Osteoblast (primary cell): Measurements from ENCODE around the gene CLINT1. TPM values are rescaled to one million over a fixed set of nuclear protein-coding genes. Genes with fewer than 3 reads are reported as not detected.

Experiments used
- DNase-seq: peaks from one replicate; pipeline ENCODE4 v3.0.0; 2011; ENCODE audit warnings: low spot score, mixed read lengths; ENCODE audit not compliant: insufficient read length; ENCODE audit errors: missing footprints
- H2AFZ ChIP-seq: 2 replicates; pipeline ENCODE4 v1.6.0; 2011; ENCODE audit warnings: mild to moderate bottlenecking, low read length
- H3K27ac ChIP-seq: 2 replicates; pipeline ENCODE4 v1.5.1; 2011; ENCODE audit warnings: mild to moderate bottlenecking, low read depth, low read length, moderate library complexity
- H3K27me3 ChIP-seq: 2 replicates; pipeline ENCODE4 v1.6.0; 2012; ENCODE audit warnings: mild to moderate bottlenecking, control low read depth, inconsistent platforms, low read length, moderate library complexity; ENCODE audit not compliant: insufficient read depth
- H3K36me3 ChIP-seq: 2 replicates; pipeline ENCODE4 v1.5.1; 2011; ENCODE audit warnings: mild to moderate bottlenecking, low read length, control low read depth, moderate library complexity; ENCODE audit not compliant: insufficient read depth
- H3K4me1 ChIP-seq: 2 replicates; pipeline ENCODE4 v1.5.1; 2011; ENCODE audit warnings: mild to moderate bottlenecking, low read length, control low read depth, moderate library complexity; ENCODE audit not compliant: insufficient read depth
- H3K4me2 ChIP-seq: 2 replicates; pipeline ENCODE4 v1.6.0; 2011; ENCODE audit warnings: mild to moderate bottlenecking, low read length; ENCODE audit not compliant: insufficient read depth
- H3K4me3 ChIP-seq: fragments of 200-600 bp; sonication (generic); 3 replicates; pipeline ENCODE4 v1.5.1; 2012; ENCODE audit warnings: mild to moderate bottlenecking, low read length, inconsistent platforms; ENCODE audit not compliant: insufficient read depth
- H3K79me2 ChIP-seq: 2 replicates; pipeline ENCODE4 v1.6.0; 2012; ENCODE audit warnings: mild to moderate bottlenecking, low read length, control low read depth, inconsistent platforms; ENCODE audit not compliant: insufficient read depth
- H3K9me3 ChIP-seq: 2 replicates; pipeline ENCODE4 v1.5.1; 2011; ENCODE audit warnings: low read depth, low read length, control low read depth
- H4K20me1 ChIP-seq: 2 replicates; pipeline ENCODE4 v1.6.0; 2012; ENCODE audit warnings: mild to moderate bottlenecking, low read length, control low read depth; ENCODE audit not compliant: insufficient read depth
- total RNA-seq: library from RNA; depleted of rRNA; stranded (reverse); fragments of >200 nt; gene quantifications from 2 replicates; pipeline ENCODE4 v1.2.3, GENCODE V29; 2012
- TF ChIP-seq, protein P1 (sequence below): IDR thresholded peaks from 2 replicates; pipeline ENCODE4 v1.5.1; 2011; ENCODE audit warnings: mild to moderate bottlenecking, low read depth, low read length, moderate library complexity; ENCODE audit errors: extremely low read depth

Gene CLINT1
- total RNA-seq, 1 donor: 85.4 TPM

DNA sequence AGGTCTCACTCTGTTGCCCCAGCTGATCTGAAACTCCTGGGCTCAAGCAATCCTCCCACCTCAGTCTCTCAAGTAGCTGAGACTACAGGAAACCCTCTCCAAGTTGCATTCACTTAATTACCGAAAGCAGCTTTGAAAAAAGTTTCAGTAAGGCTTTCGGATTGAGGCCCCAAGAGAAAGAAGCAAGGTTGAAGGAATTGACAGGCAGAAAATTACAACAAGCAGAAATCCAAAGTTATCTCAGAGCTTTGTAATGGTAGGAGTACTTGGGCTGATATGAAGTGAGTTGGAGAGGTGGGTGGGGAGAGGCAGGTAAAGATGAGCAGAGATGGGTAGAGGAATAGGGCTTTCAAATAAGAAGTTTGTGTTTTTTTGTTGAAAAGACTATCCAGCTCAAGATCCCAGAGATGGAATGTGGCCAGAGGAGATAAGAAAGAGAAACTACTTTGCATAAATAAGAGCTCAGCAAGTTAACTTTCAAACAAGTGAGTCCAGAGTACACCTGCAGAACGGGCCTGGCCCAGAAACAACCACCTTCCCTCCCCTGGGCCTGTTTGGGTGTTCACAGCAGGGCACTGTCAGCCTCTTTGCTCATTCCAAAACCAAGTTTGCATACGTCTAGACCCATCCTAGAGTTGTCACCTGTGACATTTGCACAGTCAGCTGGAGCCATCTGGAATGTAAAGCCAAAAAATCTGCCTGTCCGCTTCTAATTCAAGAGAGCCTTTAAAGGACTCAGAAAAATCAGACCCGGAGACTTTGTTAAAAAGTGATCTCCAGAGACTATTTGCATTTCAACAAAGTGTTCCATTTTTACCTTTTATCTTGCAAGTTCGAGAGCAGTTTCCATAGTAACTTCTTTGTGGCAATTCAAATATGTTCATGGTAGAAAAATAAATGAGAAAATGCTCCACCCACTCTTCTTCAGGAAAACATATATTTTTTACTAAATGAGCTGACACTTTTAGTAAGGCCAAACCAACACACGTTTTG, 2.2 kb upstream of the CLINT1 start:
- TF ChIP-seq, protein P1, sequence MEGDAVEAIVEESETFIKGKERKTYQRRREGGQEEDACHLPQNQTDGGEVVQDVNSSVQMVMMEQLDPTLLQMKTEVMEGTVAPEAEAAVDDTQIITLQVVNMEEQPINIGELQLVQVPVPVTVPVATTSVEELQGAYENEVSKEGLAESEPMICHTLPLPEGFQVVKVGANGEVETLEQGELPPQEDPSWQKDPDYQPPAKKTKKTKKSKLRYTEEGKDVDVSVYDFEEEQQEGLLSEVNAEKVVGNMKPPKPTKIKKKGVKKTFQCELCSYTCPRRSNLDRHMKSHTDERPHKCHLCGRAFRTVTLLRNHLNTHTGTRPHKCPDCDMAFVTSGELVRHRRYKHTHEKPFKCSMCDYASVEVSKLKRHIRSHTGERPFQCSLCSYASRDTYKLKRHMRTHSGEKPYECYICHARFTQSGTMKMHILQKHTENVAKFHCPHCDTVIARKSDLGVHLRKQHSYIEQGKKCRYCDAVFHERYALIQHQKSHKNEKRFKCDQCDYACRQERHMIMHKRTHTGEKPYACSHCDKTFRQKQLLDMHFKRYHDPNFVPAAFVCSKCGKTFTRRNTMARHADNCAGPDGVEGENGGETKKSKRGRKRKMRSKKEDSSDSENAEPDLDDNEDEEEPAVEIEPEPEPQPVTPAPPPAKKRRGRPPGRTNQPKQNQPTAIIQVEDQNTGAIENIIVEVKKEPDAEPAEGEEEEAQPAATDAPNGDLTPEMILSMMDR: no peak
- Histone ChIP-seq H3K4me3 (no peak overlapping the region), H3K27ac (no peak overlapping the region), H3K79me2 (peaks cover 29% of the 10 kb centered on the region), H3K4me2 (no peak overlapping the region), H4K20me1 (peaks cover 19% of the 10 kb centered on the region), H3K9me3 (no peaks in the 10 kb centered on the region), H3K27me3 (no peaks in the 10 kb centered on the region), H2AFZ (no peak overlapping the region), H3K36me3 (no peaks in the 10 kb centered on the region), H3K4me1 (peaks cover 16% of the 10 kb centered on the region)
- no peak for DNase-seq

GRCh38 chr5:157859227-157859575, 256 bp upstream of the CLINT1 start:
- Histone ChIP-seq H3K79me2 (peaks cover 48% of the 10 kb centered on the region), H4K20me1 (peaks cover 35% of the 10 kb centered on the region), H3K4me1 (peaks cover 19% of the 10 kb centered on the region), H3K27ac (no peak overlapping the region), H3K36me3 (no peaks in the 10 kb centered on the region), H3K4me2 (peak overlapping the region; percentile 85), H3K27me3 (no peaks in the 10 kb centered on the region), H3K4me3 (peak overlapping the region; percentile 90), H2AFZ (peak overlapping the region; percentile 89), H3K9me3 (no peaks in the 10 kb centered on the region)
- no peak for DNase-seq
- TF ChIP-seq, protein P1: no peak

DNA sequence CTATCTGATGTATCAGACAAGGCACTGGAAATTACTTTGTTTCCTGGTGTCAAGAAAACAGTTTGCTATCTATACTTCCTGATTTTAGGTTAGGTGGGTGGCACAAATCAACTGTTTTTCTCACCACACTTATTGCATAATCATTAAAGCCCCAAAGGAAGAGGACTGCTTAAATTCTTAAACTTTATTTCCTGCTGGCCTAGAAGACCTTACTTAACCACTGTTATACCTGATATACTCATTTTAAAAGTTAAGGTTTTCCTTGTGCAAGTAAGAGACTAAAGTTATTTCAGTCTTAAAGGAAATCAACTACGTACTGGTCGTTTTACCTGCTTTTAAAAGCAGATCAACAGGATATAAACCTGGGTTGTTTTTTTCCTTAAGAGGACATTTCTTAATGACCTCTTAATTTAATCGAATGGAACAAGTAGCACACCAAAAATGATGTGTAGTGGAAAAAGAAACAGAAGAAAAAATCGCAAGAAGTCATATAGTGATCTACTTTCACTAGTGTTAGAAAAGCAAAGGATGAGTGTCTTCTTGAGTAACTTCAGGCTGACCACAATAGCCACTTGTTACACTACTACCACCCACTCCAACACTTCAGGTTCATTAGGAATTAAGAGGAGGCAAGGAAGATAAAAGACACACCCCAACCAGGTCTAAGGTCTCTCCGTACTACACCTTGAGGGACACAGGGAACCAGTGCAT, 974 bp downstream of the CLINT1 start:
- TF ChIP-seq, protein P1: no peak
- Histone ChIP-seq H3K4me3 (peak overlapping the region; percentile 90), H3K79me2 (peaks cover 60% of the 10 kb centered on the region), H3K9me3 (no peaks in the 10 kb centered on the region), H3K27me3 (no peaks in the 10 kb centered on the region), H3K4me2 (peak overlapping the region; percentile 85), H3K36me3 (no peaks in the 10 kb centered on the region), H4K20me1 (peaks cover 46% of the 10 kb centered on the region), H3K4me1 (peaks cover 19% of the 10 kb centered on the region), H3K27ac (peak overlapping the region; percentile 85), H2AFZ (peak overlapping the region; percentile 80)
- peak; percentile 80 for DNase-seq
